Pulmonary artery endothelial cell (primary cell): Measurements from ENCODE around the gene C15orf39. TPM values are rescaled to one million over a fixed set of nuclear protein-coding genes. Genes with fewer than 3 reads are reported as not detected.

Experiments used
- total RNA-seq: library from RNA; depleted of rRNA; stranded (reverse); fragments of >200 nt; gene quantifications from 2 replicates; pipeline ENCODE4 v1.2.3, GENCODE V29; 2014

Gene C15orf39
- total RNA-seq, 1 donor from 2014 or later, result 6.4 TPM

Other genes with a start within 250 kb of the C15orf39 start
- gene RPP25, start 245.1 kb upstream of the C15orf39 start, total RNA-seq, result 13.2 and 14.4 TPM in 2 replicates
- gene SCAMP5, start 206.3 kb upstream of the C15orf39 start, total RNA-seq, result 3.5 and 5.9 TPM in 2 replicates
- 8.4 and 11.8 TPM in 2 replicates for gene PPCDC, start 178.3 kb upstream of the C15orf39 start, total RNA-seq
- not detected in 2 replicates for gene GOLGA6C, start 56.5 kb downstream of the C15orf39 start, total RNA-seq
- not detected in 2 replicates for gene GOLGA6D, start 81.0 kb downstream of the C15orf39 start, total RNA-seq
- 71.5 and 81.1 TPM in 2 replicates for gene COMMD4, start 134.2 kb downstream of the C15orf39 start, total RNA-seq
- 9.6 and 10.6 TPM in 2 replicates for gene NEIL1, start 145.2 kb downstream of the C15orf39 start, total RNA-seq
- gene MAN2C1, start 166.7 kb downstream of the C15orf39 start, total RNA-seq, result 118 and 136 TPM in 2 replicates
- 20.8 and 25.7 TPM in 2 replicates for gene SIN3A, start 249.8 kb downstream of the C15orf39 start, total RNA-seq